ENCODE results near the gene MPRIP.

- TF ChIP-seq CTCF (IDR thresholded peaks at IDR 0.05) (no peak), POLR2A (IDR thresholded peaks at IDR 0.05) (no peak)
Measured at GRCh38 chr17:17141279-17141678, 99.0 kb downstream of the MPRIP start.
